ENCODE data around the gene AGTRAP. TPM values are rescaled to one million over a fixed set of nuclear protein-coding genes. Genes with fewer than 3 reads are reported as not detected.
A peak's percentile ranks its signal among the peaks of the same experiment; 100 is the strongest.

AGTRAP gene
- total RNA-seq, 1 donor = 38.9 TPM

GRCh38 chr1:11790101-11790879, 54.4 kb downstream of the AGTRAP start:
- no peak for TF ChIP-seq CTCF (IDR thresholded peaks at IDR 0.05; ENCODE audit: insufficient read depth, low read depth, low read length)
- H3K4me3 ChIP-seq (ENCODE audit: low read depth, low read length) = no peak overlapping the region
- no peak for DNase-seq (ENCODE audit: low read depth)

- peak; percentile 97 for DNase-seq (ENCODE audit: low read depth)
- TF ChIP-seq CTCF (IDR thresholded peaks at IDR 0.05; ENCODE audit: insufficient read depth, low read depth, low read length) = no peak
- H3K4me3 ChIP-seq (ENCODE audit: low read depth, low read length) = no peak overlapping the region
These were observed 55.2 kb downstream of the AGTRAP start for GRCh38 chr1:11790880-11791715.

- no peak for TF ChIP-seq CTCF (IDR thresholded peaks at IDR 0.05; ENCODE audit: insufficient read depth, low read depth, low read length)
- H3K4me3 ChIP-seq (ENCODE audit: low read depth, low read length) = no peak overlapping the region
- DNase-seq (ENCODE audit: low read depth) = peak; percentile 37
These were observed 56.2 kb downstream of the AGTRAP start for GRCh38 chr1:11792106-11792505.

- TF ChIP-seq CTCF (IDR thresholded peaks at IDR 0.05; ENCODE audit: insufficient read depth, low read depth, low read length) = no peak
- DNase-seq (ENCODE audit: low read depth) = no peak
- H3K4me3 ChIP-seq (ENCODE audit: low read depth, low read length) = no peak overlapping the region
These were observed 57.9 kb downstream of the AGTRAP start for GRCh38 chr1:11793819-11794218.

- no peak for TF ChIP-seq CTCF (IDR thresholded peaks at IDR 0.05; ENCODE audit: insufficient read depth, low read depth, low read length)
- DNase-seq (ENCODE audit: low read depth) = no peak
- H3K4me3 ChIP-seq (ENCODE audit: low read depth, low read length) = no peak overlapping the region
These were observed 58.7 kb downstream of the AGTRAP start for GRCh38 chr1:11794446-11795237.

- no peak for DNase-seq (ENCODE audit: low read depth)
- no peak for TF ChIP-seq CTCF (IDR thresholded peaks at IDR 0.05; ENCODE audit: insufficient read depth, low read depth, low read length)
- H3K4me3 ChIP-seq (ENCODE audit: low read depth, low read length) = no peak overlapping the region
These were observed 59.4 kb downstream of the AGTRAP start for GRCh38 chr1:11795238-11795890.
